Measurements from ENCODE around the gene CTCFL. TPM values are rescaled to one million over a fixed set of nuclear protein-coding genes. Genes with fewer than 3 reads are reported as not detected.

CTCFL gene
- total RNA-seq, 3 donors from 2014 or later (not counting 1 experiment from before 2014, with no cell fraction given): not detected

DNA sequence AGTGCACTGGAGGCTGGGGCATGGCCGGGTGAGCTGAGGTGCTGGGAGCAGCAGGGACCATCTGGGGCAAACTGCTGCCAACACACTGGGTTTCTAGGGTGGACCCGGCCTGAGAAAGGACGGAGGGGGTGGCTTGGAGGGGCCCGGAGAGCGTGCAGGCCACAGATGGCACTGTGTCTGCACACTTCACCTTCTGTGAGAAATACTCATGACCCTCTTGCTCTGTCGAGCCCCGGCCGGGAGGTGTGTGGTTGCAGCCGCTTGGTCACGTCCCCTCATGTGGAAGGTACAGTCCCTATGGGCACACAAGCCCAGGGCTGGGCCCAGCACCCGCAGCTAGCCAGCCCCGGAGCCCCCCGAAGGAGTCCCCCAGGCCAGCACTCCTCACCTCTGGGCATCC lies 74.0 kb downstream of the CTCFL start:
- DNase-seq (no peak), ATAC-seq (peak; percentile 14 to 49 (median 31))
- Mint-ChIP-seq H3K27ac (peak overlapping the region; percentile 76 to 87), H3K27me3 (ENCODE audit: low read depth in 2 of 2) (no peaks in the 10 kb centered on the region), H3K4me1 (peaks cover 46 to 47% of the 10 kb centered on the region in 2 donors), H3K4me3 (peak overlapping the region; percentile 77), H3K36me3 (no peaks in the 10 kb centered on the region), H3K9me3 (no peaks in the 10 kb centered on the region)
- 28% methylated on average over 13 of the region's 13 CpGs for WGBS (ENCODE audit: insufficient coverage)
- Histone ChIP-seq H3K27ac (ENCODE audit: low read length) (peak overlapping the region; percentile 12), H3K4me3 (ENCODE audit: low read length) (no peak overlapping the region), H3K9me3 (ENCODE audit: control insufficient read depth, insufficient read depth, low read length) (no peaks in the 10 kb centered on the region), H3K4me1 (ENCODE audit: control insufficient read depth, insufficient read depth, low read length) (peaks cover 43% of the 10 kb centered on the region), H3K27me3 (ENCODE audit: control insufficient read depth, insufficient read depth, low read length) (no peaks in the 10 kb centered on the region), H3K36me3 (ENCODE audit: control insufficient read depth, insufficient read depth, low read length) (no peaks in the 10 kb centered on the region)
- TF ChIP-seq, protein P1, sequence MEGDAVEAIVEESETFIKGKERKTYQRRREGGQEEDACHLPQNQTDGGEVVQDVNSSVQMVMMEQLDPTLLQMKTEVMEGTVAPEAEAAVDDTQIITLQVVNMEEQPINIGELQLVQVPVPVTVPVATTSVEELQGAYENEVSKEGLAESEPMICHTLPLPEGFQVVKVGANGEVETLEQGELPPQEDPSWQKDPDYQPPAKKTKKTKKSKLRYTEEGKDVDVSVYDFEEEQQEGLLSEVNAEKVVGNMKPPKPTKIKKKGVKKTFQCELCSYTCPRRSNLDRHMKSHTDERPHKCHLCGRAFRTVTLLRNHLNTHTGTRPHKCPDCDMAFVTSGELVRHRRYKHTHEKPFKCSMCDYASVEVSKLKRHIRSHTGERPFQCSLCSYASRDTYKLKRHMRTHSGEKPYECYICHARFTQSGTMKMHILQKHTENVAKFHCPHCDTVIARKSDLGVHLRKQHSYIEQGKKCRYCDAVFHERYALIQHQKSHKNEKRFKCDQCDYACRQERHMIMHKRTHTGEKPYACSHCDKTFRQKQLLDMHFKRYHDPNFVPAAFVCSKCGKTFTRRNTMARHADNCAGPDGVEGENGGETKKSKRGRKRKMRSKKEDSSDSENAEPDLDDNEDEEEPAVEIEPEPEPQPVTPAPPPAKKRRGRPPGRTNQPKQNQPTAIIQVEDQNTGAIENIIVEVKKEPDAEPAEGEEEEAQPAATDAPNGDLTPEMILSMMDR (IDR thresholded peaks at IDR 0.05): no peak
- intact Hi-C loops (cut with micrococcal nuclease): loop anchor here (2.0 kb wide), 1 partner anchor 16 kb away; no protein-coding TSS in a partner anchor

- Histone ChIP-seq H3K9me3 (ENCODE audit: control insufficient read depth, insufficient read depth, low read length) (no peaks in the 10 kb centered on the region), H3K4me1 (ENCODE audit: control insufficient read depth, insufficient read depth, low read length) (peaks cover 43% of the 10 kb centered on the region), H3K27ac (ENCODE audit: low read length) (peak overlapping the region; percentile 4), H3K4me3 (ENCODE audit: low read length) (no peak overlapping the region), H3K36me3 (ENCODE audit: control insufficient read depth, insufficient read depth, low read length) (no peaks in the 10 kb centered on the region), H3K27me3 (ENCODE audit: control insufficient read depth, insufficient read depth, low read length) (no peaks in the 10 kb centered on the region)
- Mint-ChIP-seq H3K4me3 (peak overlapping the region; percentile 77), H3K4me1 (peaks cover 46 to 47% of the 10 kb centered on the region in 2 donors), H3K27me3 (ENCODE audit: low read depth in 2 of 2) (no peaks in the 10 kb centered on the region), H3K9me3 (no peaks in the 10 kb centered on the region), H3K27ac (peak overlapping the region; percentile 76 to 87), H3K36me3 (no peaks in the 10 kb centered on the region)
- TF ChIP-seq, protein P1 (IDR thresholded peaks at IDR 0.05): no peak
- peak in 1 of 2 donors; percentile 43 for DNase-seq
- peak; percentile 64 to 84 (median 80) for ATAC-seq
- intact Hi-C loops (cut with micrococcal nuclease): loop anchor here (2.0 kb wide), 1 partner anchor 16 kb away; no protein-coding TSS in a partner anchor
- 3% methylated on average over 11 of the region's 12 CpGs for WGBS (ENCODE audit: insufficient coverage)
Observed at GRCh38 chr20:57450419-57450818, 74.5 kb downstream of the CTCFL start.

DNA sequence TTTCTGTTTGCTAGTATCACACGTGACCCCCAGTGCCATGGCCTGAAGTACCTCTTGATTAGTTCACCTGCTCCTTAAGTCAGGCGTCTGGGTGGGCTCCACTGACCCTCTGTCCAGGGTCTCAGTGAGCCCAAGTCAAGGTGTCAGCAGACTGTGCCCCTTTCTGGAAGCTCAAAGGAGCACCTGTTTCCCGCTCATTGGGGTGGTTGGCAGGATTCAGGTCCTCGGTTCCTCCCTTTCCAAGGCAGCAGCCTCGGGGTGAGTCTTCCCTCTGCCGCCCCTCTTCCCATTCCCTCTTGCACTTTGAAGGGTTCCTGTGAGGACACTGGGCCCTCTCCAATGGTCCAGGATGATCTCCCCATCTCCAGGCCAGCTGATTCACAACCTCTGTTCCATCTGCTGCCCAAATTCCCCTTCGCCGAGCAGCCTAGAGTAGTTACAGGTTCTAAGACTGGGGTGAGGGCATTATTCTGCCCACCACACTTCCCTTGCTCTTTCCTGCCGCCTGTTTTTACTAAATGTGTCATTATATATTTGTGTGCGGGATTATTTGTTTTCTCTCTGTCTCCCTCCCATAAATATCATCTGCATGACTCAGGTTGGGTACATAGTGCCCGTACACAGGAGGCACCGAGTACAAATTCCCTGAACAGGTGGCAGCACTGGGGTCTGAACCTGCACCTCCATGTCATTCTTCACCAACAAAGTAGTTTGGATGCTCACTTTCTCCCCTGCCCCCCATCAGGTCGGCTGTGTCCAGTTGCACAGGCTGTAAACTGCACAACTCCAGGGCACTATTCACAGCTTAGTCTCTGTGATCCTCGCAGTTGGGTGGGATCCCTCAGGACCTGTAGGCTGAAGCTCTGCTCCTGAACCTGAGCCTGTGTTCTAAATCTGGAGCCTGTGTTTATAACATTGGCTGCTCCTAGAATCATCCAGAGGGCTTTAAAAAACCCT lies 75.3 kb downstream of the CTCFL start:
- H3K27ac Mint-ChIP-seq: peak overlapping the region in 1 of 2 donors; percentile 87
- TF ChIP-seq, protein P1 (IDR thresholded peaks at IDR 0.05): no peak
- H3K27ac ChIP-seq (ENCODE audit: low read length): no peak overlapping the region

More for the DNA sequence above, 75.3 kb downstream of the CTCFL start:
- H3K27me3 Mint-ChIP-seq (ENCODE audit: low read depth in 2 of 2): no peaks in the 10 kb centered on the region
- H3K4me1 Mint-ChIP-seq: peaks cover 46 to 47% of the 10 kb centered on the region in 2 donors
- Histone ChIP-seq H3K9me3 (ENCODE audit: control insufficient read depth, insufficient read depth, low read length) (no peaks in the 10 kb centered on the region), H3K27me3 (ENCODE audit: control insufficient read depth, insufficient read depth, low read length) (no peaks in the 10 kb centered on the region), H3K36me3 (ENCODE audit: control insufficient read depth, insufficient read depth, low read length) (no peaks in the 10 kb centered on the region), H3K4me1 (ENCODE audit: control insufficient read depth, insufficient read depth, low read length) (peaks cover 43% of the 10 kb centered on the region), H3K4me3 (ENCODE audit: low read length) (no peak overlapping the region)
- WGBS (ENCODE audit: insufficient coverage): 67% methylated on average over 10 of the region's 14 CpGs
- DNase-seq (no peak), ATAC-seq (no peak)
- no peaks in the 10 kb centered on the region for H3K36me3 Mint-ChIP-seq
- H3K4me3 Mint-ChIP-seq: peak overlapping the region; percentile 77
- intact Hi-C loops (cut with micrococcal nuclease): loop anchor here (2.0 kb wide), 1 partner anchor 15 kb away; no protein-coding TSS in a partner anchor
- H3K9me3 Mint-ChIP-seq: no peaks in the 10 kb centered on the region

Measured in natural killer cell (primary cell).